ENCODE data around the gene S100Z.

S100Z gene

DNA sequence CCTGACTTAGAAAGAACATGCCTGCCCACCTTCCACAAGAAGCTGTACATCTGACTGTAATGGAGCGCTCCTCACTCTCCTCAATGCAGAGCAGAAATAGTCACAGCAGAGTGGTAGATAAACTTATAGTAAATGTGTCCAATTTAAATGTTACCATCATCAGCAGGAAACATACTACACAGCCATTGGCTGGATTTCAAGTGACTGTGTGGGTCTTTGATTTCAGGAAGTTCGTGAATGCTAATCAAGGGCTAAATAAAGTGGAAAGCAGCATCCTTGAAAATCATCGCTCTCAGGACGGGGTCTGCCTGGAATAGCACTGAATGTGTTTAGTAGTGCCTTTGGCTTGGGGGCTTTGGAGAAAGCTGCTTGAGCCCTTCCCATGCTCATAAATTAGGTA lies 70.7 kb downstream of the S100Z start:
- Histone ChIP-seq H3K27me3 (no peaks in the 10 kb centered on the region), H3K4me3 (ENCODE audit: low read depth, low read length) (no peak overlapping the region), H3K36me3 (no peaks in the 10 kb centered on the region), H3K9me3 (no peaks in the 10 kb centered on the region), H3K4me1 (no peaks in the 10 kb centered on the region)
- TF ChIP-seq, protein P1, sequence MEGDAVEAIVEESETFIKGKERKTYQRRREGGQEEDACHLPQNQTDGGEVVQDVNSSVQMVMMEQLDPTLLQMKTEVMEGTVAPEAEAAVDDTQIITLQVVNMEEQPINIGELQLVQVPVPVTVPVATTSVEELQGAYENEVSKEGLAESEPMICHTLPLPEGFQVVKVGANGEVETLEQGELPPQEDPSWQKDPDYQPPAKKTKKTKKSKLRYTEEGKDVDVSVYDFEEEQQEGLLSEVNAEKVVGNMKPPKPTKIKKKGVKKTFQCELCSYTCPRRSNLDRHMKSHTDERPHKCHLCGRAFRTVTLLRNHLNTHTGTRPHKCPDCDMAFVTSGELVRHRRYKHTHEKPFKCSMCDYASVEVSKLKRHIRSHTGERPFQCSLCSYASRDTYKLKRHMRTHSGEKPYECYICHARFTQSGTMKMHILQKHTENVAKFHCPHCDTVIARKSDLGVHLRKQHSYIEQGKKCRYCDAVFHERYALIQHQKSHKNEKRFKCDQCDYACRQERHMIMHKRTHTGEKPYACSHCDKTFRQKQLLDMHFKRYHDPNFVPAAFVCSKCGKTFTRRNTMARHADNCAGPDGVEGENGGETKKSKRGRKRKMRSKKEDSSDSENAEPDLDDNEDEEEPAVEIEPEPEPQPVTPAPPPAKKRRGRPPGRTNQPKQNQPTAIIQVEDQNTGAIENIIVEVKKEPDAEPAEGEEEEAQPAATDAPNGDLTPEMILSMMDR (IDR thresholded peaks at IDR 0.05; ENCODE audit: low read depth, low read length) = no peak
- DNase-seq = no peak

DNA sequence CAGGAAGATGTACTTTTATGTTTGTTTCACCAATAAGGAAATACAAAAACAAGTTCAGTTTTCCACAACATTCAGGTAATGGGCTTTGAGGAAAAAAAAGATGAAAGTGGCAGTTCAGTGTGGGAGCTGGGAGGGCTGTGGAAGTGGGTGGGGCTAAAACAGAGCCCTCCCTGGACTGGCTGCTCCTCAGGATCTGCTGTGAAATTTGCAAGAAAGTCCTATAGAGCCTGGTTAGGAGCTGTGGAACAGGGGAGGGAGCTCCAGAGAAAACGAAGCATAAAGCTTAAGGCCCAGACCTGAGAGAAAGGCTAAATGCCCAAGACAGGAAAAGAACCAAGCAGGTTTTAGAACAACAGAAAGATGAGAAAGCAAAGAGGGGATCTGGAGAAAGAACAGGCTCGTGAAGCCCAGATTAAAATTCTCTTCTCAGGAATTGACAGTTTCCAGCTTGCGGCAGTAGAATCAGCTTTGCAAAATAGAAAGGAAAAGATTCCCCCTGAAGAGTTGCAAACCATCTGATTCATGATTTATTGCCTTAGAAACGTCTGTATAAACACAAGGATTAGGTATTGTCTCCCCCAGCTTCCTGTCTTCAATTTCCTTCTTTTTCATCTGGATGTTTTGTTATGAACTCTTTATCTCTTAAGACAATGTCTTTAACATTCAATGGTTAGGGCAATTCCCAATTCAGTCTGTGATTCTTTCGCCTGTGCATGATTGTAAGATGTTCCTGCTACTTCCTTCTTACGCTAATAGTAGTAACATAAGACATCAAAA lies 76.7 kb downstream of the S100Z start:
- H3K4me3 ChIP-seq (ENCODE audit: low read depth, low read length) = no peak overlapping the region
- TF ChIP-seq, protein P1 (IDR thresholded peaks at IDR 0.05; ENCODE audit: low read depth, low read length) = no peak

DNA sequence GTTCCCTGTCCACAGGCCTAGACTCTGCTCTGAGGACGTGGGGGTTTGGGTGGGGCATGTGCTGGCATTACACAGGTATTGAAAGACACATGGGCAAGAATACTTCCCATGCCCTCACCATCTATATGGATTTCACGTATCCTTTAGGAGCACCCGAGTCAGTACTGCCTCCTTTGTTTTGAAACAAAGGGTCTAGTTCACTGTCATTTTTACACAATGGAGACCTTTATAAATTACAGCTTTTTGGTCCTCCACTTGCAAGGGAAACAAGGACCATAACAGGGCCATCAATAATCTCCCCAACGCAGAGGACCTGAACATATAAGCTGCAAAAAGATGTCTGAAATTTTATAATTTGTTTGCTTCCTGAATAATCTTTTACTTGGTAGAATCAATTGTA lies 78.1 kb downstream of the S100Z start:
- TF ChIP-seq, protein P1 (IDR thresholded peaks at IDR 0.05; ENCODE audit: low read depth, low read length) = no peak
- H3K4me3 ChIP-seq (ENCODE audit: low read depth, low read length) = no peak overlapping the region
- no peaks in the 10 kb centered on the region for H3K9me3 ChIP-seq
- no peak for DNase-seq
- H3K27me3 ChIP-seq = peaks cover 16% of the 10 kb centered on the region
- H3K4me1 ChIP-seq = no peaks in the 10 kb centered on the region
- H3K36me3 ChIP-seq = no peaks in the 10 kb centered on the region

More for the DNA sequence above, 76.7 kb downstream of the S100Z start:
- Histone ChIP-seq H3K36me3 (no peaks in the 10 kb centered on the region), H3K9me3 (no peaks in the 10 kb centered on the region), H3K4me1 (no peaks in the 10 kb centered on the region), H3K27me3 (peaks cover 10% of the 10 kb centered on the region; the same call in 1 of the 2 replicates)
- DNase-seq = no peak

DNA sequence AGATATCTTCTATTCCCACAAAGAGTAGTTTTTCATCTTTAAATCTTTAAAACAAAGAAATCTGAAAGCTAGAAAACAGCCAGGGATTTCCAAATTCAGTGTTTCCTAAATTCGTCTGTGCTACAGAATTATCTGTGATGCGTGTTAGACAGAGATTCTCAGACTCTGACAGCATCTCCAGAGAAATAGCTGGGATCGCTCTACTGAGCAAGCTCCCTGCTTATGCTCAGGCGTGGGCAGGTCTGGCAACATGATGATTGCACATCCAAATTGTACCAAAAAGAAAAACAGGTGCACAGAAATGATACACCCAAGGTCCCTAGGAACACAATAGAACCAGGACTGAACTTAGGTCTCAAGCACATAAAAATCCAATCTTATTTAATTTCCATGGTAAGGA lies 80.3 kb downstream of the S100Z start:
- Histone ChIP-seq H3K9me3 (no peaks in the 10 kb centered on the region), H3K4me3 (ENCODE audit: low read depth, low read length) (no peak overlapping the region), H3K4me1 (no peaks in the 10 kb centered on the region), H3K27me3 (peaks cover 16% of the 10 kb centered on the region), H3K36me3 (no peaks in the 10 kb centered on the region)
- TF ChIP-seq, protein P1 (IDR thresholded peaks at IDR 0.05; ENCODE audit: low read depth, low read length) = no peak
- no peak for DNase-seq

DNA sequence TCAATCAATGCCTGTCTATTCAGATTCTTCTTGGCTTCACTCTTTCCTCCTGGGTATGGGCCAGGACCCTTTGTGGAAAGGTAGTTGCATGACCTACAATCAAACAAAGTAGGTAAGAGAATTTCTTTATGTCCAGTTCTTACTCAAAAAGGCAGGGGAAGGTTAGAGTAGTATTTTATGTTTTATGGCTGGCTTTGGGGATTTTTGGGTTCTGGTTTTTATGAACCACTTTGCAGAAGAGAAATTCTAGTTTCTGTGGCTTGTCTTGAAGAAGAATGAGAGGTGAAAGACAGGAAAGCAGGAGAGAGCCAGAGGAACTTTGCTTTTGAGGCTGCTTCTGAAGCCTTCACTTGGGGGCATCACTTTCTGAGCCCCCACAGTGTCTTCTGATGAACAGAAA lies 88.4 kb downstream of the S100Z start:
- no peaks in the 10 kb centered on the region for H3K36me3 ChIP-seq
- no peak overlapping the region for H3K4me3 ChIP-seq (ENCODE audit: low read depth, low read length)
- H3K9me3 ChIP-seq = no peaks in the 10 kb centered on the region
- DNase-seq = no peak
- TF ChIP-seq, protein P1 (IDR thresholded peaks at IDR 0.05; ENCODE audit: low read depth, low read length) = no peak
- H3K4me1 ChIP-seq = no peaks in the 10 kb centered on the region
- H3K27me3 ChIP-seq = no peaks in the 10 kb centered on the region

DNA sequence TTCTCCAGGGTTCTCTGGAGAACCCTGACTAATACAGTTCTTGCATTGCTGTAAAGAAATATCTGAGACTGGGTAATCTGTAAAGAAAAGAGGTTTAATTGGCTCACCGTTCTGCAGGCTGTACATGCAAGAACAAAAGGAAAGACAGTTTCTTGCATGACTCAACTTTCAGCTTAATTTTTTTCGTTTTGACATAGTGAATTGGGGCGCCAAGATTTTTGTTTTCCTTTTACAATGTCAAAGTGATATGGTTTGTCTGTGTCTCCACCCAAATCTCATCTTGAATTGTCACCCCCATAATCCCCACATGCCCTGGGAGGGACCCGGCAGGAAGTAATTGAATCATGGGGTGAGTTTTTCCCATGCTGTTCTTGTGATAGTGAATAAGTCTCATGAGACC lies 91.2 kb downstream of the S100Z start:
- no peaks in the 10 kb centered on the region for H3K4me1 ChIP-seq
- TF ChIP-seq, protein P1 (IDR thresholded peaks at IDR 0.05; ENCODE audit: low read depth, low read length) = no peak
- no peaks in the 10 kb centered on the region for H3K9me3 ChIP-seq

More for the DNA sequence above, 91.2 kb downstream of the S100Z start:
- Histone ChIP-seq H3K4me3 (ENCODE audit: low read depth, low read length) (no peak overlapping the region), H3K36me3 (no peaks in the 10 kb centered on the region), H3K27me3 (peaks cover 18% of the 10 kb centered on the region; the same call in 1 of the 2 replicates)
- no peak for DNase-seq

All from BE2C (cell line).